Measurements from ENCODE around the gene FLNC. TPM values are rescaled to one million over a fixed set of nuclear protein-coding genes. Genes with fewer than 3 reads are reported as not detected.

The FLNC gene
- total RNA-seq, 3 donors from 2014 or later (not counting 1 experiment from before 2014, with no cell fraction given): 0.05 to 0.25 TPM; not detected in 1

DNA sequence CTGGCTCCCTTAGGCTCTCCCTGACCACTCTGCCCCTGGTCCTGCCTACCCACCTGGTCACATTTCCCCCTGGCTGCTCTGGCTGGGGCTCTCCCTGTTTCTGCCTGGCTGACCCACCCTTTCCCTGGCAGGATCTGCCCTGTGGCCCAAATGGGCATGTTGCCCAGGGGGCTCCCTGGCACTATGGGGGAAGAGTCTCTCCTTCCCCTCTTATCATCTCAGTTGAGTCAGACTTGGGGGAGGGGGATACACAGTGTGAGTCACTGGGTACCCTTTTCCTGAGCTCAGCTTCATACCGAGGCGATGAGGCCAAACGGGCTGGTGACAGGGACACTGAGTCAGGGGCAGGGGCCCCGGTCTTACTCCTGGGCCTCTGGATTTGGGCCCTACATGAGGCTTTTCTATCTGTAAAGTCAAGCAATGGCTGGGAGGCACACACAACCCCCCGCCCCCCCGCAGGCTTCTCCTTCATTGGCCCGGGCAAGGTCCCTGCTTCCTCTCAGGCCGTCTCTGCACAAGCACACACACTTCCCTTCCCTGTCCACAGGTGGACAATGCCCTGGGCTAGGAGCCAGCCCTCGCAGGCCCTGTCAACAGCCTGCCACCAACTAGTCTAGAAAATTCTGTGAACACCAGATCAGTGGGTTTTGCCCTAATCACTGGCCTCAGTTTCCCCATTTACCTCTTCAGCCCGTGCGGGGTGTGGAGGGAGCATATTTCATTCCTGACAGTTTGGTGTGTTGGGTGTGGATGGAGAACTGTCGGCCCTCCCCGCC is 627 bp upstream of the FLNC start:
- Histone ChIP-seq H3K36me3 (ENCODE audit: control insufficient read depth, insufficient read depth, low read length) (no peaks in the 10 kb centered on the region), H3K9me3 (ENCODE audit: control insufficient read depth, insufficient read depth, low read length) (no peaks in the 10 kb centered on the region), H3K4me1 (ENCODE audit: control insufficient read depth, insufficient read depth, low read length) (peaks cover 22% of the 10 kb centered on the region), H3K4me3 (ENCODE audit: low read length) (no peak overlapping the region), H3K27me3 (ENCODE audit: control insufficient read depth, insufficient read depth, low read length) (peaks cover 25% of the 10 kb centered on the region), H3K27ac (ENCODE audit: low read length) (no peak overlapping the region)
- peaks cover 0 to 37% of the 10 kb centered on the region in 2 donors for H3K27me3 Mint-ChIP-seq (ENCODE audit: low read depth in 2 of 2)
- intact Hi-C loops (cut with micrococcal nuclease): no loop called here
- TF ChIP-seq, protein P1, sequence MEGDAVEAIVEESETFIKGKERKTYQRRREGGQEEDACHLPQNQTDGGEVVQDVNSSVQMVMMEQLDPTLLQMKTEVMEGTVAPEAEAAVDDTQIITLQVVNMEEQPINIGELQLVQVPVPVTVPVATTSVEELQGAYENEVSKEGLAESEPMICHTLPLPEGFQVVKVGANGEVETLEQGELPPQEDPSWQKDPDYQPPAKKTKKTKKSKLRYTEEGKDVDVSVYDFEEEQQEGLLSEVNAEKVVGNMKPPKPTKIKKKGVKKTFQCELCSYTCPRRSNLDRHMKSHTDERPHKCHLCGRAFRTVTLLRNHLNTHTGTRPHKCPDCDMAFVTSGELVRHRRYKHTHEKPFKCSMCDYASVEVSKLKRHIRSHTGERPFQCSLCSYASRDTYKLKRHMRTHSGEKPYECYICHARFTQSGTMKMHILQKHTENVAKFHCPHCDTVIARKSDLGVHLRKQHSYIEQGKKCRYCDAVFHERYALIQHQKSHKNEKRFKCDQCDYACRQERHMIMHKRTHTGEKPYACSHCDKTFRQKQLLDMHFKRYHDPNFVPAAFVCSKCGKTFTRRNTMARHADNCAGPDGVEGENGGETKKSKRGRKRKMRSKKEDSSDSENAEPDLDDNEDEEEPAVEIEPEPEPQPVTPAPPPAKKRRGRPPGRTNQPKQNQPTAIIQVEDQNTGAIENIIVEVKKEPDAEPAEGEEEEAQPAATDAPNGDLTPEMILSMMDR (IDR thresholded peaks at IDR 0.05): no peak
- no peak overlapping the region for H3K27ac Mint-ChIP-seq
- ATAC-seq: no peak
- no peak for DNase-seq
- H3K4me3 Mint-ChIP-seq: peak overlapping the region; percentile 40
- H3K9me3 Mint-ChIP-seq: no peaks in the 10 kb centered on the region
- peaks cover 0 to 20% of the 10 kb centered on the region in 2 donors for H3K4me1 Mint-ChIP-seq
- 21% methylated on average over 13 of the region's 13 CpGs for WGBS (ENCODE audit: insufficient coverage)
- no peaks in the 10 kb centered on the region for H3K36me3 Mint-ChIP-seq

DNA sequence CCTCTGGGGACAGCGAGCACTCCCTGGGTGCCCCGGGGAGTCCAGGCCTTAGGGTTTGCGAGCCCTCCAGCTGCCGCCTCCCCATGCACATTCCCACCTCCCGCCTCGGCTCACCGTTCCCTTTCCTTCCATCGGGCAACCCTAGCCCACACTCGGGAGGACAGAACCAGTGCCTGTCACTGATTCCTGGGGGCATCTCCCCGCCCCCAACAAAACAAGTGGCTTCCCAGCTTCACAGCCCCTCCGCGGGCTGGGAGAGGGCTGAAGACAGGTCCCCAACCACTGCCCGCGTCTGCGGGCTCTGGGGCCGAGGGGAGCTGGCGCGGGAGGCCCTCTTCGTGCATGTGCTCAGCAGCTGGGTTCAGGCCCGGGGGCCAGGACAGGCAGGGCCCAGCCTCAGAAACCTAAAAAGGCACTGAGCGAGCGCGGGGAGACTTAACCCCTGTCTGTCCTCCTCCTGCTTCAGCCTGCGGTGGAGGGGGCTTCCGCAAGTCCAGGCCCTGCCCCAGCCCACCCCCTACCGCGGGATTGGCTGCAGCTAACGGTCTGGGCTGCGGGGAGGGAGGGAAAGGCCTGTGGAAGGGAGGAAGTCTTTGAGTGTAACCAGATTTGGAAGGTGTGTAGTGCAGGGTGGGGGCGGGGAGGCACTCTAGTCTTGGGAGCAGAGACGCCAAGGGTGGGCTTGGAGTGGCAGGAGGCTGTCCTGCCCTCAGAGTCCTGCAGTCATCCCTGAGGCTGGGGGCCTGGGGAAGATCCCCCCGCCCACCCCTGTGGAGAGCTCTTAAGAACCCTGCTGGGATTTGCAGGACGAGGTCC is 1.2 kb downstream of the FLNC start:
- Histone ChIP-seq H3K27me3 (ENCODE audit: control insufficient read depth, insufficient read depth, low read length) (peaks cover 25% of the 10 kb centered on the region), H3K36me3 (ENCODE audit: control insufficient read depth, insufficient read depth, low read length) (no peaks in the 10 kb centered on the region), H3K27ac (ENCODE audit: low read length) (no peak overlapping the region), H3K4me1 (ENCODE audit: control insufficient read depth, insufficient read depth, low read length) (peaks cover 22% of the 10 kb centered on the region), H3K9me3 (ENCODE audit: control insufficient read depth, insufficient read depth, low read length) (no peaks in the 10 kb centered on the region), H3K4me3 (ENCODE audit: low read length) (no peak overlapping the region)
- intact Hi-C loops (cut with micrococcal nuclease): no loop called here
- ATAC-seq (peak in 2 of 3 donors; percentile 16 to 30), DNase-seq (peak in 1 of 2 donors; percentile 21)
- WGBS (ENCODE audit: insufficient coverage): 9% methylated on average over 33 of the region's 33 CpGs
- Mint-ChIP-seq H3K4me3 (peak overlapping the region; percentile 61), H3K4me1 (peaks cover 0 to 20% of the 10 kb centered on the region in 2 donors), H3K27ac (no peak overlapping the region), H3K9me3 (no peaks in the 10 kb centered on the region), H3K27me3 (ENCODE audit: low read depth in 2 of 2) (peaks cover 0 to 37% of the 10 kb centered on the region in 2 donors), H3K36me3 (no peaks in the 10 kb centered on the region)
- TF ChIP-seq, protein P1 (IDR thresholded peaks at IDR 0.05): no peak

DNA sequence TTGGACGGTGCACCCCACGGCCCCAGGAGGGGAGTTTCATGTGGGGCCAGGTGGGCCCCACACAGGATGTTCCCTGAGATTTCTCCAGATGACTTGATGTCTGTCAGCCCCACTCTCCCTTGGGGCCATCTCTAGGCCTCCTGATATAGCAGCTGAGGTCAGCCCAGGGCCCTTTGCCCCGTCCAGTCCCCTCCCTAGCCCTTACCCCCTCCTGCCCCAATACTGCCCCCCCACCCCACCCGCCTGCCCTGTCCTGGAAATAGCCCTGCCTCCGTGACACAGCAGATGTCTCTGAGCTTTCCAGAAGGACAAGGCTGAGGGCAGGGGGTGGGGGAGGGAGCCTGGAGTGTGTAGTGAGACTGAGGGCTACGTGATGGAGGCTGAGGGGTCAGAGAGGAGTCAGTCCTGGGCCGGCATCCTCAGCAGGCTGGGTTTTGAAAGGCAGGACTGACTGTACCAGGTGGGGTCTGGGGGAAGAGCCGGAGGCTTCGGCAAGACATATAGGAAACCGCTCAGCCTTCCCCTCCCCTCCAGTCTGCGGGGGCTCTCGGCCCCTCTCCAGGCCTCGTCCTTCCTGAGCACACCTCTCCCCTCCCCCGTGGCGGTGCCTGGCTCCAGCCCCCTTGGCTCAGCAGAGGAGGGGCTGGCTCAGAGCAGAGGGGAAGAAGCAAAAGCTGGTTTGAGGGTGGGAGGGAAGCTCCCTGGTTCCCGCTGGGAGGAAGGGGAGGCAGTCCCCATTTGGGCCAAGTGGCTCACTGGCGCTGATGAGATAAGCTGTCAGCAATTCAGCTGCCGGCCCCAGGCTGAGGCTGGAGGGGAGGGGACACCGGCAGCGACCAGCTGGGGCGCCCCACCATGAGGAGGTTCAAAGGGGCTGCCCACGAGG is 2.0 kb downstream of the FLNC start:
- Mint-ChIP-seq H3K4me1 (peaks cover 0 to 20% of the 10 kb centered on the region in 2 donors), H3K4me3 (no peak overlapping the region), H3K27me3 (ENCODE audit: low read depth in 2 of 2) (peaks cover 0 to 33% of the 10 kb centered on the region in 2 donors), H3K27ac (no peak overlapping the region), H3K9me3 (no peaks in the 10 kb centered on the region), H3K36me3 (no peaks in the 10 kb centered on the region)
- Histone ChIP-seq H3K9me3 (ENCODE audit: control insufficient read depth, insufficient read depth, low read length) (no peaks in the 10 kb centered on the region), H3K4me1 (ENCODE audit: control insufficient read depth, insufficient read depth, low read length) (peaks cover 22% of the 10 kb centered on the region), H3K4me3 (ENCODE audit: low read length) (no peak overlapping the region), H3K27me3 (ENCODE audit: control insufficient read depth, insufficient read depth, low read length) (peaks cover 25% of the 10 kb centered on the region), H3K27ac (ENCODE audit: low read length) (no peak overlapping the region), H3K36me3 (ENCODE audit: control insufficient read depth, insufficient read depth, low read length) (no peaks in the 10 kb centered on the region)
- WGBS (ENCODE audit: insufficient coverage): 9% methylated on average over 18 of the region's 22 CpGs
- DNase-seq (no peak), ATAC-seq (no peak)
- intact Hi-C loops (cut with micrococcal nuclease): no loop called here
- TF ChIP-seq, protein P1 (IDR thresholded peaks at IDR 0.05): no peak

All from natural killer cell (primary cell).